Measurements from ENCODE around the gene RGS6. TPM values are rescaled to one million over a fixed set of nuclear protein-coding genes. Genes with fewer than 3 reads are reported as not detected.

RGS6 gene
- total and polyA plus RNA-seq, 2 of the 4 experiments (the other 2 are of a cell fraction), result not detected

DNA sequence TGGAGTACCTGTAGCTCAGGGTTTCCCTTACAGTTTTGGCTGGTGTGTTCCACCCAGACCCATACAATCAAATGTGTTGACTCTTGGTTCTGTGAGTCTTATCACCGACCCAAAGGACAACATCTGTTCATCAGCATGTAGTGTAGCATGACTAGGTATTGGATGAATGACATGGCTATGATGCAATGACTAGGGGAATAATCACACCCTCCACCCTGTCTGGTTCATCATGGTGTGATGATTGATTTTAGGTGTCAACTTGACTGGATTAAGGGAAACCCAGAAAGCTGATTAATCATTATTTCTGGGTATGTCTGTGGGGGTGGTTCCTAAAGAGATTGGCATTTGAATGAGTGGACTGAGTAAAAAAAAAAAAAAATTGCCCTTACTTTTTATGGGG lies 650.4 kb downstream of the RGS6 start:
- H3K36me3 ChIP-seq (ENCODE audit: control insufficient read depth, insufficient read depth, low read length), result no peaks in the 10 kb centered on the region
- no peak overlapping the region for H4K8ac ChIP-seq (ENCODE audit: low read depth in 2 of 2, low read length in 2 of 2)
- peaks cover 8% of the 10 kb centered on the region for H3K27me3 ChIP-seq (ENCODE audit: control insufficient read depth, insufficient read depth, low read length)
- H3K18ac ChIP-seq (ENCODE audit: low read depth, low read length), result no peak overlapping the region
- H3K56ac ChIP-seq (ENCODE audit: extremely low read depth, insufficient read depth, low read length), result no peak overlapping the region
- no peak overlapping the region for H3K4me2 ChIP-seq (ENCODE audit: low read depth, low read length)
- no peak overlapping the region for H3K27ac ChIP-seq (ENCODE audit: insufficient read depth, low read length)
- POLR2A ChIA-PET (ENCODE audit: unreplicated experiment), result no interaction called here
- H3K9ac ChIP-seq (ENCODE audit: low read depth, low read length), result no peak overlapping the region
- no peaks in the 10 kb centered on the region for H4K20me1 ChIP-seq (ENCODE audit: insufficient read depth, low read length)
- no peak overlapping the region for H3K4ac ChIP-seq (ENCODE audit: low read depth, low read length)
- H3K9me3 ChIP-seq (ENCODE audit: control insufficient read depth, insufficient read depth, low read length), result 0 out of 2 replicates have a peak, but pooled peaks cover 2% of the 10 kb centered on the region
- CTCF ChIA-PET, result no interaction called here
- H2AK9ac ChIP-seq (replicated peaks; ENCODE audit: low read depth, low read length, poor library complexity), result no peak overlapping the region
- in situ Hi-C loops (cut with MboI; ENCODE audit: low sequenced_read_pairs), result no loop called here
- no peak overlapping the region for H4K91ac ChIP-seq (ENCODE audit: insufficient read depth, low read depth, low read length)
- no peak overlapping the region for H2BK15ac ChIP-seq (ENCODE audit: low read depth, low read length)
- H3K4me1 ChIP-seq (ENCODE audit: control insufficient read depth, insufficient read depth, low read length), result no peaks in the 10 kb centered on the region
- no peak for DNase-seq
- dilution Hi-C loops (cut with HindIII; ENCODE audit: low sequenced_read_pairs, unreplicated experiment), result no loop called here
- no peak overlapping the region for H3K14ac ChIP-seq (replicated peaks; ENCODE audit: low read depth, low read length)
- H2AK5ac ChIP-seq (ENCODE audit: low read depth, low read length), result no peak overlapping the region
- H3K9me1 ChIP-seq (ENCODE audit: insufficient read depth, low read length), result no peaks in the 10 kb centered on the region
- H3K79me1 ChIP-seq (ENCODE audit: low read depth in 1 of 2, low read length in 2 of 2), result no peaks in the 10 kb centered on the region
- no CpG with 5 or more reads among the region's 1 CpG for WGBS, 2 experiments (ENCODE audit: extremely low coverage in 2 of 2, insufficient read length in 1 of 2)
- intact Hi-C loops (cut with micrococcal nuclease), result no loop called here
- H3K23ac ChIP-seq (ENCODE audit: low read depth, low read length), result no peak overlapping the region
- no peak overlapping the region for H2BK120ac ChIP-seq (ENCODE audit: low read depth, low read length)
- H2BK20ac ChIP-seq (ENCODE audit: low read depth, low read length), result no peak overlapping the region
- H2BK5ac ChIP-seq (ENCODE audit: low read depth, low read length, poor library complexity, severe bottlenecking), result no peak overlapping the region
- TF ChIP-seq CEBPB (IDR thresholded peaks at IDR 0.05; ENCODE audit: low read depth, low read length), result peak; percentile 62
- TF ChIP-seq RCOR1 (IDR thresholded peaks at IDR 0.05; ENCODE audit: insufficient replicate concordance, low read length), result no peak
- TF ChIP-seq SMC3 (IDR thresholded peaks at IDR 0.05; ENCODE audit: low read depth, low read length), result no peak
- no peak for TF ChIP-seq NFE2L2 (IDR thresholded peaks at IDR 0.05; ENCODE audit: low read depth, low read length)
- TF ChIP-seq CHD1 (IDR thresholded peaks at IDR 0.05; ENCODE audit: low read depth, low read length), result no peak
- no peak overlapping the region for H3K4me3 ChIP-seq (ENCODE audit: insufficient read depth, low read depth, low read length)
- no peak overlapping the region for H2AFZ ChIP-seq (replicated peaks; ENCODE audit: low read length, poor library complexity)
- no TSS peak for BruUV-seq (replicated peaks)
- no peak overlapping the region for H4K5ac ChIP-seq (ENCODE audit: low read depth, low read length)
- ATAC-seq (ENCODE audit: low read depth), result no peak
